H9 (cell line): Measurements from ENCODE around the gene TMEM17. TPM values are rescaled to one million over a fixed set of nuclear protein-coding genes. Genes with fewer than 3 reads are reported as not detected.

Experiments used
- DNase-seq: peaks from one replicate; pipeline ENCODE4 v3.0.0-alpha.2; 2017
- H2AFZ ChIP-seq: one replicate; pipeline ENCODE4 v1.6.1; 2013; ENCODE audit warnings: mild to moderate bottlenecking, low read length, control low read depth, moderate library complexity
- H2AK5ac ChIP-seq: 2 replicates; pipeline ENCODE4 v1.6.1; 2013; ENCODE audit warnings: low read length, control low read depth, mixed read lengths; ENCODE audit not compliant: insufficient read length
- H2BK120ac ChIP-seq: one replicate; pipeline ENCODE4 v1.6.1; 2013; ENCODE audit warnings: low read depth, mild to moderate bottlenecking, low read length, control low read depth, inconsistent platforms; ENCODE audit not compliant: poor library complexity, severe bottlenecking
- H2BK12ac ChIP-seq: 2 replicates; pipeline ENCODE4 v1.6.1; 2013; ENCODE audit warnings: low read length, control low read depth, mixed read lengths, low read depth; ENCODE audit not compliant: insufficient read length
- H2BK15ac ChIP-seq: 2 replicates; pipeline ENCODE4 v1.6.1; 2013; ENCODE audit warnings: low read depth, low read length, control low read depth
- H2BK20ac ChIP-seq: one replicate; pipeline ENCODE4 v1.6.1; 2013; ENCODE audit warnings: low read depth, mild to moderate bottlenecking, low read length, control low read depth, inconsistent platforms; ENCODE audit not compliant: poor library complexity, severe bottlenecking
- H2BK5ac ChIP-seq: 2 replicates; pipeline ENCODE4 v1.6.1; 2013; ENCODE audit warnings: low read length, control low read depth, mixed read lengths; ENCODE audit not compliant: insufficient read length
- H3K14ac ChIP-seq: 2 replicates; pipeline ENCODE4 v1.6.1; 2013; ENCODE audit warnings: low read length, control low read depth; ENCODE audit not compliant: insufficient read depth
- H3K18ac ChIP-seq: 2 replicates; pipeline ENCODE4 v1.6.1; 2013; ENCODE audit warnings: low read depth, mild to moderate bottlenecking, mixed read lengths, low read length, control low read depth; ENCODE audit not compliant: insufficient read length
- H3K23ac ChIP-seq: 2 replicates; pipeline ENCODE4 v1.6.1; 2013; ENCODE audit warnings: low read length, control low read depth, mixed read lengths, low read depth; ENCODE audit not compliant: insufficient read length
- H3K23me2 ChIP-seq: 2 replicates; pipeline ENCODE4 v1.6.1; 2013; ENCODE audit warnings: low read depth, mild to moderate bottlenecking, mixed read lengths, low read length, control low read depth; ENCODE audit not compliant: insufficient read length, poor library complexity, severe bottlenecking
- H3K27ac ChIP-seq: 2 replicates; pipeline ENCODE4 v1.5.1; 2013; ENCODE audit warnings: low read length, control low read depth, mixed read lengths, low read depth; ENCODE audit not compliant: insufficient read length
- H3K27me3 ChIP-seq: 2 replicates; pipeline ENCODE4 v1.6.1; 2013; ENCODE audit warnings: low read length, control low read depth, inconsistent platforms; ENCODE audit not compliant: insufficient read depth
- H3K4ac ChIP-seq: 2 replicates; pipeline ENCODE4 v1.6.1; 2013; ENCODE audit warnings: low read depth, mild to moderate bottlenecking, control low read depth, inconsistent platforms, low read length, moderate library complexity
- H3K4me1 ChIP-seq: 2 replicates; pipeline ENCODE4 v1.6.1; 2013; ENCODE audit warnings: low read length, control low read depth, inconsistent platforms; ENCODE audit not compliant: insufficient read depth
- H3K4me2 ChIP-seq: 2 replicates; pipeline ENCODE4 v1.6.1; 2013; ENCODE audit warnings: low read length, control low read depth, mixed read lengths; ENCODE audit not compliant: insufficient read length, insufficient read depth
- H3K56ac ChIP-seq: 2 replicates; pipeline ENCODE4 v1.6.1; 2013; ENCODE audit warnings: low read depth, mild to moderate bottlenecking, mixed read lengths, low read length, control low read depth; ENCODE audit not compliant: insufficient read length
- H3K79me1 ChIP-seq: 2 replicates; pipeline ENCODE4 v1.6.1; 2013; ENCODE audit warnings: low read depth, mild to moderate bottlenecking, moderate library complexity, low read length, control low read depth, inconsistent platforms; ENCODE audit not compliant: insufficient read depth, poor library complexity, severe bottlenecking
- H3K79me2 ChIP-seq: 2 replicates; pipeline ENCODE4 v1.6.1; 2013; ENCODE audit warnings: low read length, control low read depth, inconsistent platforms; ENCODE audit not compliant: insufficient read depth
- H3K9ac ChIP-seq: 2 replicates; pipeline ENCODE4 v1.6.1; 2013; ENCODE audit warnings: low read length, control low read depth, mixed read lengths; ENCODE audit not compliant: insufficient read length; ENCODE audit errors: extremely low read depth
- H3K9me3 ChIP-seq: one replicate; pipeline ENCODE4 v1.6.1; 2013; ENCODE audit warnings: low read depth, low read length, inconsistent platforms; ENCODE audit not compliant: control insufficient read depth
- H3T11ph ChIP-seq: one replicate; pipeline ENCODE4 v1.6.1; 2013; ENCODE audit warnings: mild to moderate bottlenecking, low read length, control low read depth, inconsistent platforms
- H4K20me1 ChIP-seq: one replicate; pipeline ENCODE4 v1.6.1; 2013; ENCODE audit not compliant: control insufficient read depth, insufficient read length, insufficient read depth
- H4K5ac ChIP-seq: 2 replicates; pipeline ENCODE4 v1.6.1; 2013; ENCODE audit warnings: low read depth, mild to moderate bottlenecking, mixed read lengths, low read length, control low read depth; ENCODE audit not compliant: insufficient read length
- H4K8ac ChIP-seq: replicated peaks from 2 replicates; pipeline ENCODE4 v1.6.1; 2013; ENCODE audit warnings: low read length, control low read depth, mixed read lengths, low read depth; ENCODE audit not compliant: insufficient read length
- H4K91ac ChIP-seq: 2 replicates; pipeline ENCODE4 v1.6.1; 2013; ENCODE audit warnings: low read depth, mild to moderate bottlenecking, moderate library complexity, mixed read lengths, low read length, control low read depth; ENCODE audit not compliant: insufficient read length
- H3K27ac Mint-ChIP-seq, 3 experiments: 2 replicates in 2 of 3; 3 replicates in 1 of 3; pipeline ENCODE4 v1.8.0; 2020 to 2021; ENCODE audit warnings: mixed read lengths in 3 of 3, mild to moderate bottlenecking in 1 of 3, moderate library complexity in 1 of 3
- H3K27me3 Mint-ChIP-seq: 2 replicates; pipeline ENCODE4 v1.8.0; 2021; ENCODE audit warnings: low read depth, mild to moderate bottlenecking, moderate library complexity, mixed read lengths
- H3K36me3 Mint-ChIP-seq, 3 experiments: 2 replicates in 2 of 3; 3 replicates in 1 of 3; pipeline ENCODE4 v1.8.0; 2020 to 2021; ENCODE audit warnings: low read depth in 3 of 3, mixed read lengths in 3 of 3; ENCODE audit not compliant: insufficient read depth in 1 of 3
- H3K4me1 Mint-ChIP-seq, 2 experiments: 2 replicates each; pipeline ENCODE4 v1.8.0; 2020; ENCODE audit warnings: mixed read lengths in 2 of 2
- H3K4me3 Mint-ChIP-seq, 2 experiments: 2 replicates in 1 of 2; 3 replicates in 1 of 2; pipeline ENCODE4 v1.8.0; 2020 to 2021; ENCODE audit warnings: mild to moderate bottlenecking in 2 of 2, mixed read lengths in 2 of 2, moderate library complexity in 1 of 2
- H3K9me3 Mint-ChIP-seq, 2 experiments: 2 replicates in 1 of 2; 3 replicates in 1 of 2; pipeline ENCODE4 v1.8.0; 2020; ENCODE audit warnings: mild to moderate bottlenecking in 2 of 2, mixed read lengths in 2 of 2, moderate library complexity in 1 of 2
- CTCF ChIP-seq: fragments of 200-600 bp; sonication (generic); conservative IDR thresholded peaks from 3 replicates; pipeline ENCODE4 v1.8.0; 2021; ENCODE audit warnings: antibody characterized with exemption, mild to moderate bottlenecking
- WGBS: extraction: QIAGEN DNeasy Blood & Tissue Kit; methylation state at CpG from one replicate; pipeline ENCODE4 v1.1.7; 2013; ENCODE audit warnings: missing lambda C conversion rate, low lambda C conversion rate, mixed read lengths; ENCODE audit not compliant: insufficient read length; ENCODE audit errors: extremely low coverage; 5-methylcytosine and 5-hydroxymethylcytosine counted together
- total RNA-seq: library from RNA; stranded (reverse); gene quantifications from 2 replicates; pipeline ENCODE4 v1.2.1, GENCODE V29; 2021

TMEM17 gene
- total RNA-seq, 1 experiment from 2014 or later: 1.3 TPM

- Histone ChIP-seq H2AFZ (no peak overlapping the region), H4K5ac (no peak overlapping the region), H4K8ac (no peak overlapping the region), H3K23ac (no peak overlapping the region), H4K20me1 (no peaks in the 10 kb centered on the region), H2BK12ac (no peak overlapping the region), H3K18ac (no peak overlapping the region), H2BK120ac (no peak overlapping the region), H3K79me2 (no peaks in the 10 kb centered on the region), H3K9me3 (no peaks in the 10 kb centered on the region), H3K4me2 (no peak overlapping the region), H3K27ac (no peak overlapping the region), H3K9ac (no peak overlapping the region), H3K14ac (no peak overlapping the region), H2BK5ac (no peak overlapping the region), H2AK5ac (no peak overlapping the region), H3K4me1 (peaks cover 3% of the 10 kb centered on the region; the same call in 1 of the 2 replicates), H3K56ac (no peak overlapping the region), H3K23me2 (no peaks in the 10 kb centered on the region), H2BK20ac (no peak overlapping the region), H3K4ac (no peak overlapping the region), H4K91ac (no peak overlapping the region), H3K27me3 (no peaks in the 10 kb centered on the region), H3K79me1 (no peaks in the 10 kb centered on the region), H3T11ph (no peak overlapping the region), H2BK15ac (no peak overlapping the region)
- H3K4me3 Mint-ChIP-seq: no peak overlapping the region
- no CpG with 5 or more reads among the region's 3 CpGs for WGBS
- no peaks in the 10 kb centered on the region for H3K27me3 Mint-ChIP-seq
- no peak for TF ChIP-seq CTCF
- H3K36me3 Mint-ChIP-seq: peaks cover 0 to 12% (median 4%) of the 10 kb centered on the region in 3 experiments; a peak in 4 of 7 replicates
- H3K9me3 Mint-ChIP-seq: peaks cover 4 to 8% of the 10 kb centered on the region in 2 experiments; a peak in 2 of 5 replicates
- no peak overlapping the region for H3K27ac Mint-ChIP-seq
- peaks cover 36 to 47% of the 10 kb centered on the region in 2 experiments for H3K4me1 Mint-ChIP-seq
- no peak for DNase-seq
Measured at GRCh38 chr2:62527478-62528210, 21.6 kb upstream of the TMEM17 start.
